ENCODE data around the gene EML4.
A peak's percentile ranks its signal among the peaks of the same experiment; 100 is the strongest.

EML4 gene

GRCh38 chr2:42289222-42289621 is 120.1 kb downstream of the EML4 start:
- no peaks in the 10 kb centered on the region for H3K9me2 ChIP-seq (replicated peaks; ENCODE audit: insufficient read depth, low read length)
- H3K27ac ChIP-seq (ENCODE audit: low read length) = no peak overlapping the region
- H3K4me2 ChIP-seq (ENCODE audit: low read depth, low read length) = no peak overlapping the region
- H4K20me1 ChIP-seq (ENCODE audit: insufficient read depth, low read length) = no peaks in the 10 kb centered on the region
- no peak for DNase-seq
- no peak overlapping the region for H3K4me3 ChIP-seq (ENCODE audit: low read length)
- H3K4me1 ChIP-seq (ENCODE audit: low read length) = no peaks in the 10 kb centered on the region
- H3K9me3 ChIP-seq (replicated peaks; ENCODE audit: insufficient read depth, low read length) = no peaks in the 10 kb centered on the region
- H3K9ac ChIP-seq (ENCODE audit: low read length) = no peak overlapping the region
- H3K27me3 ChIP-seq (replicated peaks; ENCODE audit: insufficient read depth, low read length) = no peaks in the 10 kb centered on the region
- H3K79me2 ChIP-seq (ENCODE audit: low read length) = 0 out of 2 replicates have a peak, but pooled peaks cover 2% of the 10 kb centered on the region
- H2AFZ ChIP-seq (ENCODE audit: low read length) = no peak overlapping the region
- no peak for TF ChIP-seq EZH2phosphoT487 (IDR thresholded peaks at IDR 0.05; ENCODE audit: low read length)
- TF ChIP-seq CTCF (IDR thresholded peaks at IDR 0.05; ENCODE audit: low read length) = no peak
- no peak for TF ChIP-seq EZH2 (optimal IDR thresholded peaks at IDR 0.05; ENCODE audit: low read depth, low read length)
- peaks cover 8% of the 10 kb centered on the region; the same call in 1 of the 2 replicates for H3K36me3 ChIP-seq (replicated peaks; ENCODE audit: insufficient read depth, low read length)
- no peaks in the 10 kb centered on the region for H3F3A ChIP-seq (ENCODE audit: insufficient read depth, low read length)

- H3K9ac ChIP-seq (ENCODE audit: low read length) = no peak overlapping the region
- H3K4me3 ChIP-seq (ENCODE audit: low read length) = no peak overlapping the region
- no peak overlapping the region for H3K27ac ChIP-seq (ENCODE audit: low read length)
- no peaks in the 10 kb centered on the region for H3K9me2 ChIP-seq (replicated peaks; ENCODE audit: insufficient read depth, low read length)
- H3K79me2 ChIP-seq (ENCODE audit: low read length) = 0 out of 2 replicates have a peak, but pooled peaks cover 4% of the 10 kb centered on the region
- H3K27me3 ChIP-seq (replicated peaks; ENCODE audit: insufficient read depth, low read length) = no peaks in the 10 kb centered on the region
- DNase-seq = no peak
- no peak overlapping the region for H3K4me2 ChIP-seq (ENCODE audit: low read depth, low read length)
- H3K36me3 ChIP-seq (replicated peaks; ENCODE audit: insufficient read depth, low read length) = peaks cover 9% of the 10 kb centered on the region; the same call in 1 of the 2 replicates
- TF ChIP-seq EZH2 (optimal IDR thresholded peaks at IDR 0.05; ENCODE audit: low read depth, low read length) (no peak), EZH2phosphoT487 (IDR thresholded peaks at IDR 0.05; ENCODE audit: low read length) (no peak), CTCF (IDR thresholded peaks at IDR 0.05; ENCODE audit: low read length) (no peak)
- H2AFZ ChIP-seq (ENCODE audit: low read length) = no peak overlapping the region
- 0 out of 2 replicates have a peak, but pooled peaks cover under 1% of the 10 kb centered on the region for H3K4me1 ChIP-seq (ENCODE audit: low read length)
- no peaks in the 10 kb centered on the region for H3K9me3 ChIP-seq (replicated peaks; ENCODE audit: insufficient read depth, low read length)
- H4K20me1 ChIP-seq (ENCODE audit: insufficient read depth, low read length) = no peaks in the 10 kb centered on the region
- no peaks in the 10 kb centered on the region for H3F3A ChIP-seq (ENCODE audit: insufficient read depth, low read length)
These were observed 120.9 kb downstream of the EML4 start for GRCh38 chr2:42290005-42290404.

- Histone ChIP-seq H2AFZ (ENCODE audit: low read length) (no peak overlapping the region), H3K4me2 (ENCODE audit: low read depth, low read length) (no peak overlapping the region), H3K79me2 (ENCODE audit: low read length) (0 out of 2 replicates have a peak, but pooled peaks cover 4% of the 10 kb centered on the region), H4K20me1 (ENCODE audit: insufficient read depth, low read length) (no peaks in the 10 kb centered on the region), H3K4me3 (ENCODE audit: low read length) (no peak overlapping the region), H3K4me1 (ENCODE audit: low read length) (peaks cover 30% of the 10 kb centered on the region), H3K27me3 (replicated peaks; ENCODE audit: insufficient read depth, low read length) (no peaks in the 10 kb centered on the region), H3K9me3 (replicated peaks; ENCODE audit: insufficient read depth, low read length) (no peaks in the 10 kb centered on the region), H3K9ac (ENCODE audit: low read length) (no peak overlapping the region), H3K9me2 (replicated peaks; ENCODE audit: insufficient read depth, low read length) (no peaks in the 10 kb centered on the region), H3F3A (ENCODE audit: insufficient read depth, low read length) (0 out of 2 replicates have a peak, but pooled peaks cover 3% of the 10 kb centered on the region), H3K27ac (ENCODE audit: low read length) (no peak overlapping the region), H3K36me3 (replicated peaks; ENCODE audit: insufficient read depth, low read length) (peaks cover 16% of the 10 kb centered on the region; the same call in 1 of the 2 replicates)
- TF ChIP-seq EZH2 (optimal IDR thresholded peaks at IDR 0.05; ENCODE audit: low read depth, low read length) = no peak
- DNase-seq = no peak
These were observed 123.9 kb downstream of the EML4 start for GRCh38 chr2:42293019-42293418.

- no peaks in the 10 kb centered on the region for H3K27me3 ChIP-seq (replicated peaks; ENCODE audit: insufficient read depth, low read length)
- peak overlapping the region; percentile 22; the same call in 1 of the 2 replicates for H3K4me2 ChIP-seq (ENCODE audit: low read depth, low read length)
- no peak overlapping the region for H3K9ac ChIP-seq (ENCODE audit: low read length)
- peaks cover 16% of the 10 kb centered on the region; the same call in 1 of the 2 replicates for H3K36me3 ChIP-seq (replicated peaks; ENCODE audit: insufficient read depth, low read length)
- H3K4me1 ChIP-seq (ENCODE audit: low read length) = peaks cover 31% of the 10 kb centered on the region
- H2AFZ ChIP-seq (ENCODE audit: low read length) = no peak overlapping the region
- no peak for DNase-seq
- H3K27ac ChIP-seq (ENCODE audit: low read length) = no peak overlapping the region
- TF ChIP-seq EZH2 (optimal IDR thresholded peaks at IDR 0.05; ENCODE audit: low read depth, low read length) (no peak), EZH2phosphoT487 (IDR thresholded peaks at IDR 0.05; ENCODE audit: low read length) (no peak), CTCF (IDR thresholded peaks at IDR 0.05; ENCODE audit: low read length) (no peak)
- H3K9me3 ChIP-seq (replicated peaks; ENCODE audit: insufficient read depth, low read length) = no peaks in the 10 kb centered on the region
- 0 out of 2 replicates have a peak, but pooled peaks cover 4% of the 10 kb centered on the region for H3K79me2 ChIP-seq (ENCODE audit: low read length)
- H3K9me2 ChIP-seq (replicated peaks; ENCODE audit: insufficient read depth, low read length) = no peaks in the 10 kb centered on the region
- H4K20me1 ChIP-seq (ENCODE audit: insufficient read depth, low read length) = no peaks in the 10 kb centered on the region
- H3F3A ChIP-seq (ENCODE audit: insufficient read depth, low read length) = 0 out of 2 replicates have a peak, but pooled peaks cover 3% of the 10 kb centered on the region
- no peak overlapping the region for H3K4me3 ChIP-seq (ENCODE audit: low read length)
These were observed 127.1 kb downstream of the EML4 start for GRCh38 chr2:42296226-42296625.

All from MM.1S (cell line).